DMS153 (cell line): ENCODE measurements around the gene ZNF155.
A peak's percentile ranks its signal among the peaks of the same experiment; 100 is the strongest.

Experiments used
- DNase-seq: peaks from one replicate; lab custom pipeline; 2025; lab: John Stamatoyannopoulos, UW

The ZNF155 gene

DNA sequence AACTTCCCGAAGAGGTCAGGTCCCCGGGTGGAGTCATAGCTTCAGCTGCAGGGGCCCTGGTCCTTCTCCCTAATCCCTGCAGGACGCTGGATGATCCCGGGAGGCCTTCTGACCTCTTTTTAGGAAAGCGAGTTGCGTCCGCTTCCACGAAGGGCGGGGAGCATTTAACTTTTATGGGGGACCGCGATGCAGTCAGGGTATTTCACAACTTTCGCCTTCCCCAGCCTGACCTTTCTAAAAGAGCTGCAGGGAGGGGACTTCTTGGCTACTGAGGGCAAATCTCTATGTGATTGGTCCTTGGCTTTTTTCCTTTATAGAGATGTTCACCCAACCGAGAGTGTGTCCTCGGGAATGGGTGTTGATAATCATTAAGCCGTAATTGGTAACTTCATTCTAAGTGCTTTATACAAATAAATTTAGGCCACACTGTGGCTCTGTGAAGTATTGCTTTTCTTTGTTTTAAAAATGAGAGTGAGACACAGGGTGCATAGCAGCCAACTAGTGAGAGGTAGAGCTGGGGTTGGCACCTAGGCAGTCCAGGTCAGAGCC, 19.5 kb downstream of the ZNF155 start:
- no peak for DNase-seq

DNA sequence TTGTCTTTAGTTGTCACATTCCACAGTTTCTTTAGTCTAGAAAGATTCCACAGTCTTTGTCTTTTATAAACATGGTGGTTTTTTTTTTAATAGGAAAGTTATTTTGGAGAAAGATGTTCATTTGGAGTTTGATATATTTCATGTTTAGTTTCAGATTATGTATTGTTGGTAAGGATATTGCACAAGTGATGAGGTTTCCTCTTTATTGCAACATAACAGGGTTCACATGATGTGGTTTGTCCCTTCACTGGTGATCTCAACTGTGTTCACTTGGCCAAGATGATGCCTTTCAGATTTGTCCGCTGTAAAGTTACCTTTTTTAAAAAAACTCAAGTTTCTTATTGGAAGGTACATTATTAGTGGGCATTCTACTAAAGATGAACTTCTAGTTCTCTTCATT, 22.0 kb downstream of the ZNF155 start:
- DNase-seq, result no peak

DNA sequence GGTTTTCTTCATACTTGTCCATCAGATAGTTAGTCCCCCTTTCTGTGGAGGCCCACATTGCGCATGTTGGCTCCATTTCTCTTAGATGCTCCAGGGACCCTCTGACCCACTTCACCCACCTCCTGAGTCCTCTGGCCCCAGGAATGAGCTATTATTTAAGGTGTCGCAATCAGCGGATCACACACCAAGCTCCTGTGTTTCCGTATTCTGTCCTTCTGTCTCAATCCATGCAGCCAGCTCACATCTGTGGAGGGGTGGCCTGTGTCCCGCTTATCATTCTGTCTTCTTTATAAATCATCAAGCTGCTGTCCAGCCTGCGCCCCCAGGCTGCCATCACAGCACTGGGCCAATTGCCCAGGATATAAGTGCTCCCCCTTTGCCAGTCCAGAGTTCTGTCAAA, 23.5 kb downstream of the ZNF155 start:
- DNase-seq, result no peak

DNA sequence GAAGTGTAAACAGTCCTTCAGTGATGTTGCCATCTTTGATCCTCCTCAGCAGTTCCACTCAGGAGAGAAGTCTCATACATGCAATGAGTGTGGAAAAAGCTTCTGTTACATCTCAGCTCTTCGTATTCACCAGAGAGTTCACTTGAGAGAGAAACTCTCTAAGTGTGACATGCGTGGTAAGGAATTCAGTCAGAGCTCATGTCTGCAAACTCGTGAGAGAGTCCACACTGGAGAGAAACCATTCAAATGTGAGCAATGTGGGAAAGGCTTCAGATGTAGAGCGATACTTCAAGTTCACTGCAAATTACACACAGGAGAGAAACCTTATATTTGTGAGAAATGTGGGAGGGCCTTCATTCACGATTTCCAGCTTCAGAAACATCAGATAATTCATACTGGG, 26.5 kb downstream of the ZNF155 start:
- DNase-seq, result no peak

DNA sequence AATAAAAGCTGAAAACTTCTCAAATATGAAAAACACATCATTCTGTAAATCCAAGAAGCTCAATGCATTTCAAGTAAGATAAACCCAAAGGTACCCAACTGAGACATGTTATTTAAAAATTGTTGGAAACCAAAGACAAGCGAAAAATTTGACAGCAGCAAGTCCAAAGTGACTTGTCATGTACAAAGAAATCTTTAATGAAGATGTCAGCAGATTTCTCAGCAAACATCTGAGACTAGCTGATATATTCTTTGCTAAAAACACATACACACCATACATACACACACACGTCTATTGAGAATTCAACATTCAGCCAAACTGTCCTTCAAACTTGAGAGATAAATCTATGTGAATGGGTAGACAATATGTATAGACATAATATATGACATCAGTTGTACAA, 35.5 kb downstream of the ZNF155 start:
- DNase-seq, result no peak

DNA sequence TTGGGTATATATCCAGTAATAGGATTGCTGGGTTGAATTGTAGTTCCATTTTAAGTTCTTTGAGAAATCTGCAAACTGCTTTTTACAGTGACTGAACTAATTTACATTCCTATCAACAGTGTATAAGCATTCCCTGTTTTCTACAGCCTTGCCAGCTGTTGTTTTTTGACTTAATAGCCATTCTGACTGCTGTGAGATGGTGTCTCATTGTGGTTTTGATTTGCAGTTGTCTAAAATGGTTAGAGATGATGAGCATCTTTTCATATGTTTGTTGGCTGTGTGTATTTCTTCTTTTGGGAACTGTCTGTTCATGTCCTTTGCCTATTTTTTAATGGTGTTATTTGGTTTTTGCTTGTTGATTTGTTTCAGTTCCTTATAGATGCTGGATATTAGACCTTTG, 37.2 kb downstream of the ZNF155 start:
- DNase-seq, result no peak

DNA sequence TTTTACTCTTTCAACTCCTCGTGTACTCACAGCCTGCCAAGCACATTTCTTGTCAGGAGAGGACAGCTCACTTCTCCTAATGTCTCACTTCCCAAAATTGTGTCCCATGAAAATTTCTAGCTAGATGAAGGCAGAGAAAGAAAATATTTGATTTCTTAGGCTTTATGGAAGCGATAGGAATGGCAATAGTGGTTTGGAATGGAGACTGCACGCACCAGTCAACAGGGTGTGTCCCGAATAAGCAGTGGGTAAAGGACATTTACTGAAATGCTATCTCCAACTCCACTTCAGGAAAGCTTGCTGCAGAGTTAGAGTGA, 40.9 kb downstream of the ZNF155 start:
- DNase-seq, result no peak

DNA sequence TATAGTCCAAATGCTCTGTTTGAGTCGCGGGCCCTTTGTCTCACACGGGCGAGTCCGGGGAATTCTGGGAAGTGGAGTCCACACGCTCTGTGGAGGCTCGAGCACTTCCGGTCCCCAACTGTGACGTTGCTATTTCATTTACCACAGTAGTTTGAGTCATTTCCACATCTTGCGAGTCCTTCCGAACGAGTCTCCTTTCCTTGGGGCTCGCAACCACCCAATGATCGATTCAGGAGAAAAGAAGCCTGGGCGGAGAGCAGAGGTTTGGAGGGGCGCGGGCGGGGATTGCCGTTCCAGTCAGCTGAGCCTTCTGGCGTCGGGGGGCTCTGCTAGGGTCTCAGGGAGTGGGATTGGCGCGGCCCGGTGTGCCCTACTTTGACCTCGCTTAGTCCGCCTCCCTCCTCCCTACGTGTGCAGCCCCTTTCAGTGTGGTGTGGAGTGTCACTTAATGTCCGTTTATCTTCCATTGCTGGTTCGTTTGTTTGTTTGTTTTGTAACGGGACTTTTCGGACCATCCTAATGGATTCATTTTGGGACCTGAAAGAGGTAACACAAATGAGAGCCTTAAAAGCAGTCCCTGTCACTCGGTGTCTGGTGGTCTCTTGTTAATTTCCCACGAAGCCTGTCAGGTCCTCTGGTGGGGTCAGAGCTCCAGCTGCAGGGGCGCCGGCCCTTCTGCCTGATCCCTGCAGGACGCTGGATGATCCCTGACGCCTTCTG, 41.4 kb downstream of the ZNF155 start, which contains the start of gene ZNF222:
Gene ZNF222, plus strand, starts transcription at position 163 of the 720 bp plus-strand sequence. Its CDS starts 58 bp downstream, at position 221.
- DNase-seq, result peak; percentile 60

DNA sequence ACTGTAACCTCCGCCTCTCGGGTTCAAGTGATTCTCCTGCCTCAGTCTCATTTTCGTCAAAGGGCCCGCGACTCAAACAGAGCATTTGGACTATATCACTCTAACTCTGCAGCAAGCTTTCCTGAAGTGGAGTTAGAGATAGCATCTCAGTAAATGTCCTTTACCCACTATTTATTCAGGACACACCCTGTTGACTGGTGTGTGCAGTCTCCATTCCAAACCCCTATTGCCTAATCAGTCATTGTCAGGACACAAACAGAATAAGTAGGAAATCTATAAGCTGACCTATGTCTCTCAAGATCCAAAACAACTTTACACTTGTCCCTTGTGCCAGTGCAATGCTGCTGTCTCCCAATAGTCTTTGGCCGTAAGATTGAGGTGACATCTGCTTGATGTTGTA, 42.6 kb downstream of the ZNF155 start:
- DNase-seq, result no peak

DNA sequence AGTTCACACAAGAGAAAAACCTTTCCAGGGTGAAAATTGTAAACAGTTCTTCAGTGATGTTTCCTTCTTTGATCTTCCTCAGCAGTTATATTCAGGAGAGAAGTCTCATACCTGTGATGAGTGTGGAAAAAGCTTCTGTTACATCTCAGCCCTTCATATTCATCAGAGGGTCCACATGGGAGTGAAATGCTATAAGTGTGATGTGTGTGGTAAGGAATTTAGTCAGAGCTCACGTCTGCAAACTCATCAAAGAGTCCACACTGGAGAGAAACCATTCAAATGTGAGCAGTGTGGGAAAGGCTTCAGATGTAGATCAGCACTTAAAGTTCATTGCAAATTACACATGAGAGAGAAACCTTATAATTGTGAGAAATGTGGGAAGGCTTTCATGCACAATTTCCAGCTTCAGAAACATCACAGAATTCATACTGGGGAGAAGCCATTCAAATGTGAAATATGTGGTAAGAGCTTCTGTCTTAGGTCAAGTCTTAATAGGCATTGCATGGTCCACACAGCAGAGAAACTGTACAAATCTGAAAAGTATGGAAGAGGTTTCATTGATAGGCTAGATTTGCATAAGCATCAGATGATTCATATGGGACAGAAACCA, 48.1 kb downstream of the ZNF155 start:
- DNase-seq, result no peak

DNA sequence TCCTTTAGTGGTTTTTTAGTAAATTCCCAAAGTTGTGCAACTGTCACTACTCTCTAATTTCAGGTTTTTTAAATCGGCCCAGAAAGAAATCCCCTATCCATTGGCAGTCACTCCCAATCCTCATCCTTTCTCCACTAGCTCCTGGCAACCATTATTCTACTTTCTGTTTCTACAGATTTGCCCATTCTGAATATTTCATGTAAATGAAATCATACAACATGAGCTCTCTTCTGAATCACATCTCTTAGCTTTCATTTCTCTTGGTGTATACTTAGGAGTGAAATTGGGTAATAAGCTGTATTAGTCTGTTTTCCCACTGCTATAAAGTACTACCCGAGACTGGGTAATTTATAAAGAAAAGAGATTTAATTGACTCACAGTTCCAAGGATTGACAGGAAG, 58.2 kb downstream of the ZNF155 start:
- no peak for DNase-seq
